HL-60/S4 treated with phorbol 12-myristate 13-acetate at 8.2 ng/mL for 4 days and 3 days (cell line): ENCODE results near the gene FBN1.

Source experiments
- in situ Hi-C: fragments of 300-500 bp; cut with MboI; formaldehyde crosslinking; loops from 2 replicates; pipeline ENCODE4 v1.15.0; 2022; ENCODE audit warnings: low sequenced_read_pairs

The FBN1 gene

DNA sequence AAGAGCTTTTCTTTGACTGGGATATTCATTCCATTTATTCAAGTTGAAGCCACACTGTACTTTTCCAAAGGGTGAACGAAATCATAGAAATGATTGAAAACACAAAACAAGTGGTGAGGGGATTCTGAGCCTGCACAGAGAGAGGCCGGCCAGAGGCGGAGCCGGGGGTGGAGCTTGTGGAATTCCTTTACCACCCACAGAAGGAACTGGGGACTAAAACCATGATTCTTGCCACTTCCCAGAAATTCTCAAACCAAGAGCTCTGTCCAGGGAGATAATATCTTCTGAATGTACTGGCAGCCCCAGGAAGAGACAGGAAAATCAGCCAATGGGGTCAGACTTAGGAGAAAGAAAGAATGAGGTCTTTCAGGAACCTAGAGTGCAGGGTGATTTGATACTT, 20.8 kb downstream of the FBN1 start:
- in situ Hi-C loops = no loop called here

- in situ Hi-C loops = no loop called here
These were observed 22.1 kb downstream of the FBN1 start for GRCh38 chr15:48623456-48623855.

GRCh38 chr15:48622237-48622636, 23.3 kb downstream of the FBN1 start:
- in situ Hi-C loops = no loop called here

DNA sequence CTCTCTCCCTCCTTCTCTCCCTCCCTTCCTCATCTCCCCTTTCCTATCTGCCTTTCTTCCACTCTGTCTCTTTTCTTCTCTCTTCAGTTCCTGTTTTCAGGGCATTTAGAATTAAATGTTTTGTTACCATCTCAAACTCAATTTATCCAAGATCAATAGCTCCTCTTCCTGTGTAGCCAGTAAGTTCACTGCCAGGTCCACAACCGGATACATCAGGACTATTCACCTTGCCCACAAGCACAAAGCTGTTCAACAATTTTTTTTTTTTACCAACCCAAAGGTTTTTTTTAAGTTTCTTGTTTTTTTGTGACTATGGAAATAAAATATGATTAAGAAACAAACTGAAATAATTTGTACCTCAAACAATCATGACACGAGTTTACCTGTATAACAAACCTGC, 26.1 kb downstream of the FBN1 start:
- in situ Hi-C loops = no loop called here

GRCh38 chr15:48617619-48618018, 27.9 kb downstream of the FBN1 start:
- in situ Hi-C loops = no loop called here

GRCh38 chr15:48616216-48616615, 29.3 kb downstream of the FBN1 start:
- in situ Hi-C loops = no loop called here

DNA sequence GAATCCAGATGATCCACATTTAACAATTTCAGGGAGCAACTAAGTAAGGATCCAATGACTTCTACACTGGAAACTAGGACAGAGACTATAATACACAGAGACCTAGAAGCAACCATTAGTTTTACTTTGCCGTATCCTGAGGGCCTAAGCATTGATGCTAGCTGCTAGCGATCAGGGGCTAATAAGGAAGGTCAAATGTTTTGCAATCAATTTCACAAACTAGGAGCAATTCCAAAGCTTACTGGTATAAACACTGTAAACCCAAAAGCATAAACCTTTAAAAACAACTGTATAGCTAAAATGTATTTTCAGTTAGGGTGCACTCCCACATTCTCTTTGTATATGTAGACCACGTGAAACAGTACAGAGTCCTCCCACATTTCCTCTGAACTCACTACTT, 31.5 kb downstream of the FBN1 start:
- in situ Hi-C loops = no loop called here

DNA sequence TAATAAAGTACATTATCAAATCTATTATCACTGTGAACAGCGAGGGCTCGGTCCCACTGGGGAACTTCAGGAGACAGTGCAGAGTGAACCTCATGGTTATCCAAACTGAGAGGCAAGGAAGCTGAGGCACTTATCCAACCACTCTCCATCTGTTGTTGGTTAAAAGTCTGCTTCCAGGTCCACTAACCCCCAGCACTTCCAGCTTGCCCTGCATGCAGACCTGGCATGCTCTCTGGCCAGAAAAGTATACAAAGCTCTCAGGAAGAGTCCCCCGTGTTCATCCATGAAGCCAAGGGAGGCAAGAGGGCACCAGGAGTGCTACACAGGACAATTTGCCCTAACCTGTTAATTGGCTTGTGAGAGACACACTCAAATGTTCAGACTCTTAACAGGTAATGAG, 36.0 kb downstream of the FBN1 start:
- in situ Hi-C loops = no loop called here

DNA sequence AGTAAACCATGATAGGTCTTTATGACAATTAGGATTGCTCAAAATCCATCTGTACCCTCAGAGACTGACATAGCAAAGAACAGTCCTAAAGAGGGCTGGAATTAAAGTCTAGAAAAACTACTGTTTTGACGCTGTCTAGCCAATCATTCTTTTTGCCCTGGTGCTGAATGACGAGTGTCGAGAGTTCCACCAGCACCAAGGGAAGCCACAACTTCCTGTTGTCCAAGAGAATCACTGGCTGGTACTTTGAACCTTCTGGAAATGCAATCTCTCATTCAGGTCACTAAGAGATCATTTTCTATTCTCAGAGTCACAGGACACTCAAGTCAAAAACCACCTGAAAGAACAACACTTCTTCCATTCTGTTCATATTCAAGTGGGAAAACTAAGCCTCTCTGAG, 37.7 kb downstream of the FBN1 start:
- in situ Hi-C loops = no loop called here

- in situ Hi-C loops = no loop called here
These were observed 40.9 kb downstream of the FBN1 start for GRCh38 chr15:48604567-48604966.

GRCh38 chr15:48603922-48604321, 41.6 kb downstream of the FBN1 start:
- in situ Hi-C loops = no loop called here

- in situ Hi-C loops = no loop called here
These were observed 42.4 kb downstream of the FBN1 start for GRCh38 chr15:48603123-48603500.

- in situ Hi-C loops = no loop called here
These were observed 43.0 kb downstream of the FBN1 start for GRCh38 chr15:48602358-48603122.

- in situ Hi-C loops = no loop called here
These were observed 44.4 kb downstream of the FBN1 start for GRCh38 chr15:48601095-48601494.

DNA sequence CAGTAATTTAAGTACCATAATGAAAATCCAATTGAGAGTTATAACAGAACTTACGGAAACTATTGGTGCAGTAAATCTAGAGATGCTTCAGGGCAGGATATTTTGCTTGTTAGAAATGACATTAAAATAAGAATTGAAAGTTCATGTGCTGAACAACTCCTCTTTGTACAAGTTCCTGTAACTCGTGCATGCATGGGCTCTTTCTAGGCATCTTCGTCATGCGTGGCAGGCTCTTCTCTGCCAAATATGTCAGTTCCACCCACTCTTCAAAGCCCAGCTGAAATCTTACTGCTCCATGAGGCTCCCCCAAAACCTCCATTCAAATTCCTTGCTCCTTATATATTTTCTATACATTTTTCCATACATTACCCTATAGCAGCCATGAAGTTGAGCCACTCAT, 48.7 kb downstream of the FBN1 start:
- in situ Hi-C loops = no loop called here

GRCh38 chr15:48596415-48596814, 49.1 kb downstream of the FBN1 start:
- in situ Hi-C loops = no loop called here

DNA sequence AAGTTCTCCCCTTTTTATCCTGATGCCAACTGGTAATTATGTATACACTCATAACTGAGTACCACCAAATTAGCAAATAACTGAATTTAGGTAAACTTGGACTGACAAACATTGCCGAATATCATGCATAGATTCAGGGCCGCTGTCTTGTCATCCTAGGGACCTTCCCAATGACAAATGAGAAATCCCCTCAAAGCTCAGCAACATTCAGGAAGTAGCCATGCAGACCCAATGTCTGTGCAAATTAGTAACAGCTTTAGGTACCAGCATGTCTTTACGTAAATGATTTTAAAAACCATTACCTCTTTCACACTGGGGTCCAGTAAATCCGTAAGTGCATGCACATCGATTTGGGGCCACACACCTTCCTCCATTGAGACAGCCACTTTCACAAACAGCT, 49.5 kb downstream of the FBN1 start:
- in situ Hi-C loops = no loop called here

- in situ Hi-C loops = no loop called here
These were observed 52.6 kb downstream of the FBN1 start for GRCh38 chr15:48592933-48593332.

GRCh38 chr15:48592221-48592731, 53.2 kb downstream of the FBN1 start:
- in situ Hi-C loops = no loop called here

DNA sequence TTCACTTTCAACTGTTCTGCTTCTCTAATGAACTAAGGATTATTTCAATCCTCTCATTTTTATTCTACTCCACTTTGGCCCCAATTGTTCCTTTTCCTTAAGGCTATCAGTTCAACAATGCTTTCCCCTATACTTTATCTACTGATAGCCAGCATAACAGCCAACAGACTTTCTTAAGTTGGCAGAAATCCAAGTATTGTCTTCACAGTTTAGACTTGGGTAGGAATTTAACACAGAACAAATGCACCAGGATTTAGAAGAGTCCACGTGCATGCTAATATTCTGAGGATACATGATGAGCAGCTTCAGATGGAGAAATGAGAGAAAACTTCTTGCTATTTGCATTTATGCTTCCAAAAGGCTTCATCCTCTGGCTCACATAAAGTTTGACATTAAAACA, 54.8 kb downstream of the FBN1 start:
- in situ Hi-C loops = no loop called here

DNA sequence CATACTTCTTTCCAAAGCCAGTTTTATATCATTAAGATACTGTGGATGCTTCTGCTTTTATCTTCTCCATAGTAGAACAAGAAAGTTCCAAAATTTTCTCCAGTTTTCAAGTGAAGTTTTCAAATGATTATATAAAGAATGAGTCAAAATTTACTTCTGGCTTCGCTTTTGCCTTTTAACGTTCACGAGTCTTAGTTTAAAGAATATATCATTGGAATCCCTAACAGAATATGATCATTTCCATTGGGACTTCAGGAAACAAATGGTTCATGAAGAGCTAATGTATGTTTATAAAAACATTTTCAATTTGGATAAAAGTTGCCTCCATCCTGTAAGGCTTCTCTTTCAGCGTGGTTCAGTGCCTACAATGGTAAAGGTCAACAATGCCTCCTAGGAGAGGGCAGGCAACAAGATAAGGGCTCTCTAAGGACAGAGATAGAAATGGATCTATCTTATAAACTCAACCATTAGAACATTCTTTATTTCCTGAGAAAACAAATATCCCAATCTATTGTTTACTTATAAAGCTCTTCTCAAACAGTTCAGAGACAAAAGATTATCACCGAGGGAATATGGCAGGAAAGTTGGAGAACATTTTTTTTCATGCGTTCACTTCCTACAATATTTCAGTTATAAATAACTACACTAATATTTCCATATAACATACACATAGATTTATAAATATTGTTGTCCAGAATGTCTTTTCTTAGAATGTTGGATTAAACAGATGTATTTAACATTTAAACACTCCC, 60.5 kb downstream of the FBN1 start:
- in situ Hi-C loops = no loop called here

DNA sequence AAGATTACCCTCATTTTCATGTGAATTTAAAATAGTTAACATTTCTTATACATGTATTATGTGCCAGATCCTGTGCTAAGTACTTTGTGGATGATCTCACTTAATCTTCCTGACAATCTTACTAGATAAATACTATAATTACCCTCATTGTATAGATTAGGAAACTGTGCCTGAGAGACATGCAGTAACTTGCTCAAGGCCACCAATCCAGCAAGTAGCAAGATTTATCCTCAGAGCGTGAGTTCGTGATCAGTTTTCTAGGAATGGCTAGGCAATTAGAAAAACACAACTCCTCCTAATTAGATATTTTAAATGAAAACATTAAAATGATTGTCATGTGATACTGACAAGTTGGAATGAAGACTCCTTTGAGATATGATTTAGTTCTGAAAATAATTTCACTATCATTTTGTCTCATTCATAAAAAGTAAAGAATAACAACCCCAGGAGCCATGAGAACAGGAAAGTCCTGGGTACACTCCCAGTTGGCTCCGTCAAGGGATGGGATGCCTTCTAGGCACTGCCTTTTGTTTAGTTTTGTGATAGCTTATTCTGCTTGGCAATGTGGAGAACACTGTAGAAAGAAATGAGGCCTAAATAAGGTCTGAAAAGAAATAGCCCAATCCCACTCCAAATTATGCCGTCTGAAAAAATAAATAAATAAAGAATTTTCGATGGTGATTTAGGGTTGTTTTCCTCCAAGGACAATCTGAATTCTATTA, 61.3 kb downstream of the FBN1 start:
- in situ Hi-C loops = no loop called here
